HL-60 (cell line): ENCODE data around the gene FTO.

ENCODE experiments used
- DNase-seq, 2 experiments: peaks; one replicate each; pipeline ENCODE4 v3.0.0-alpha.2; 2010 to 2020; ENCODE audit warnings: low read depth in 1 of 2, low spot score in 1 of 2
- H3K27ac ChIP-seq: fragments of 250-450 bp; sonication (Bioruptor Pico); replicated peaks from 2 replicates; pipeline ENCODE4 v1.5.1; 2020; ENCODE audit warnings: mild to moderate bottlenecking, moderate library complexity
- H3K27me3 ChIP-seq: fragments of 250-450 bp; sonication (Bioruptor Pico); 2 replicates; pipeline ENCODE4 v1.5.1; 2021; ENCODE audit warnings: mild to moderate bottlenecking, moderate library complexity; ENCODE audit not compliant: insufficient read depth, poor library complexity, severe bottlenecking
- H3K4me3 ChIP-seq: replicated peaks from 2 replicates; pipeline ENCODE4 v1.5.1; 2011; ENCODE audit warnings: mild to moderate bottlenecking, control low read depth, low read length; ENCODE audit not compliant: insufficient read depth
- CTCF ChIP-seq: IDR thresholded peaks from one replicate; pipeline ENCODE4 v1.5.1; 2011; ENCODE audit warnings: low read length, control low read depth, inconsistent platforms; ENCODE audit not compliant: insufficient read depth
- GABPA ChIP-seq: IDR thresholded peaks from 2 replicates; pipeline ENCODE4 v1.6.1; 2012; ENCODE audit warnings: low read depth
- POLR2AphosphoS5 ChIP-seq: IDR thresholded peaks from 2 replicates; pipeline ENCODE4 v1.6.1; 2012; ENCODE audit warnings: low read depth
- SPI1 ChIP-seq: IDR thresholded peaks from 2 replicates; pipeline ENCODE4 v1.6.1; 2012; ENCODE audit warnings: low read depth, mild to moderate bottlenecking, borderline replicate concordance
- TF ChIP-seq, protein P1 (sequence below): IDR thresholded peaks from 2 replicates; pipeline ENCODE4 v1.6.1; 2012; ENCODE audit warnings: low read depth; ENCODE audit not compliant: insufficient replicate concordance

FTO gene

GRCh38 chr16:54093281-54093680, 389.3 kb downstream of the FTO start:
- H3K27ac ChIP-seq: no peak overlapping the region
- H3K4me3 ChIP-seq: no peak overlapping the region
- DNase-seq: no peak
- TF ChIP-seq GABPA (no peak), POLR2AphosphoS5 (no peak), CTCF (no peak), SPI1 (no peak)
- TF ChIP-seq, protein P1, sequence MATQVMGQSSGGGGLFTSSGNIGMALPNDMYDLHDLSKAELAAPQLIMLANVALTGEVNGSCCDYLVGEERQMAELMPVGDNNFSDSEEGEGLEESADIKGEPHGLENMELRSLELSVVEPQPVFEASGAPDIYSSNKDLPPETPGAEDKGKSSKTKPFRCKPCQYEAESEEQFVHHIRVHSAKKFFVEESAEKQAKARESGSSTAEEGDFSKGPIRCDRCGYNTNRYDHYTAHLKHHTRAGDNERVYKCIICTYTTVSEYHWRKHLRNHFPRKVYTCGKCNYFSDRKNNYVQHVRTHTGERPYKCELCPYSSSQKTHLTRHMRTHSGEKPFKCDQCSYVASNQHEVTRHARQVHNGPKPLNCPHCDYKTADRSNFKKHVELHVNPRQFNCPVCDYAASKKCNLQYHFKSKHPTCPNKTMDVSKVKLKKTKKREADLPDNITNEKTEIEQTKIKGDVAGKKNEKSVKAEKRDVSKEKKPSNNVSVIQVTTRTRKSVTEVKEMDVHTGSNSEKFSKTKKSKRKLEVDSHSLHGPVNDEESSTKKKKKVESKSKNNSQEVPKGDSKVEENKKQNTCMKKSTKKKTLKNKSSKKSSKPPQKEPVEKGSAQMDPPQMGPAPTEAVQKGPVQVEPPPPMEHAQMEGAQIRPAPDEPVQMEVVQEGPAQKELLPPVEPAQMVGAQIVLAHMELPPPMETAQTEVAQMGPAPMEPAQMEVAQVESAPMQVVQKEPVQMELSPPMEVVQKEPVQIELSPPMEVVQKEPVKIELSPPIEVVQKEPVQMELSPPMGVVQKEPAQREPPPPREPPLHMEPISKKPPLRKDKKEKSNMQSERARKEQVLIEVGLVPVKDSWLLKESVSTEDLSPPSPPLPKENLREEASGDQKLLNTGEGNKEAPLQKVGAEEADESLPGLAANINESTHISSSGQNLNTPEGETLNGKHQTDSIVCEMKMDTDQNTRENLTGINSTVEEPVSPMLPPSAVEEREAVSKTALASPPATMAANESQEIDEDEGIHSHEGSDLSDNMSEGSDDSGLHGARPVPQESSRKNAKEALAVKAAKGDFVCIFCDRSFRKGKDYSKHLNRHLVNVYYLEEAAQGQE: no peak
- H3K27me3 ChIP-seq: no peaks in the 10 kb centered on the region

GRCh38 chr16:54094641-54095040, 390.7 kb downstream of the FTO start:
- no peak overlapping the region for H3K27ac ChIP-seq
- DNase-seq: no peak
- no peaks in the 10 kb centered on the region for H3K27me3 ChIP-seq
- TF ChIP-seq GABPA (no peak), CTCF (no peak), SPI1 (no peak), POLR2AphosphoS5 (no peak)
- TF ChIP-seq, protein P1: no peak
- H3K4me3 ChIP-seq: no peak overlapping the region

GRCh38 chr16:54096607-54097006, 392.7 kb downstream of the FTO start:
- H3K27me3 ChIP-seq: no peaks in the 10 kb centered on the region
- DNase-seq: no peak
- TF ChIP-seq GABPA (no peak), SPI1 (no peak), CTCF (no peak), POLR2AphosphoS5 (no peak)
- TF ChIP-seq, protein P1: no peak
- H3K27ac ChIP-seq: no peak overlapping the region
- H3K4me3 ChIP-seq: no peak overlapping the region
